GM18858 (cell line): ENCODE data around the gene RCE1.

Experiments used
- ATAC-seq: cut with Tn5 transposase; IDR thresholded peaks from one replicate; pipeline ENCODE4 v1.9.1; 2021; ENCODE audit not compliant: unreplicated experiment

Gene RCE1

DNA sequence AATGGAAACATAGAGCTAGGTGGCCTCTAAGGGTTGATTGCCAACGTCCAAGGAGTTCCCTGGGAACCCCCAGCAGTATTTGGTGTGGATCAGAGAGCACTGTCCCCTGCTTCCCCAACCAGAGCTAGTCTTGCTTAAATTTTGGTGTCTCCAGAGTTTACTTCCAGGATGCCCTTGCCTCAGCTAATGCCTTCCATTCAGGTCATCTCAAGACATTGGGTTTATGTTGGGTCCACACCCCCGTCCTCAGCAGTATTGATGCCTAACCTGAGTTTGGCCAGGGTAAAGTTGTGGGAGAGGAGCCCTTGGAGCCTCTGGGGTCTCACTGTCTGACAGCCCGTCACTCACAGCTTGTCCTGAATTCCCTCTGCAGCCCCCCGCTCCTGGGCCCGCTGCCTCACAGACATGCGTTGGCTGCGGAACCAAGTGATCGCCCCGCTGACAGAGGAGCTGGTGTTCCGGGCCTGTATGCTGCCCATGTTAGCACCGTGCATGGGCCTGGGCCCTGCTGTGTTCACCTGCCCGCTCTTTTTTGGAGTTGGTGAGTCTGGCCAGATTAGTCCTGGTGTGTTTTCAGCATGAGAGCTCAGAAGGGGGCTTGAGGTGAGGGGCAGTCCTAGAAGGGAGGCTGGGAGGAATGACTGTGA lies 1.4 kb downstream of the RCE1 start:
- no peak for ATAC-seq

DNA sequence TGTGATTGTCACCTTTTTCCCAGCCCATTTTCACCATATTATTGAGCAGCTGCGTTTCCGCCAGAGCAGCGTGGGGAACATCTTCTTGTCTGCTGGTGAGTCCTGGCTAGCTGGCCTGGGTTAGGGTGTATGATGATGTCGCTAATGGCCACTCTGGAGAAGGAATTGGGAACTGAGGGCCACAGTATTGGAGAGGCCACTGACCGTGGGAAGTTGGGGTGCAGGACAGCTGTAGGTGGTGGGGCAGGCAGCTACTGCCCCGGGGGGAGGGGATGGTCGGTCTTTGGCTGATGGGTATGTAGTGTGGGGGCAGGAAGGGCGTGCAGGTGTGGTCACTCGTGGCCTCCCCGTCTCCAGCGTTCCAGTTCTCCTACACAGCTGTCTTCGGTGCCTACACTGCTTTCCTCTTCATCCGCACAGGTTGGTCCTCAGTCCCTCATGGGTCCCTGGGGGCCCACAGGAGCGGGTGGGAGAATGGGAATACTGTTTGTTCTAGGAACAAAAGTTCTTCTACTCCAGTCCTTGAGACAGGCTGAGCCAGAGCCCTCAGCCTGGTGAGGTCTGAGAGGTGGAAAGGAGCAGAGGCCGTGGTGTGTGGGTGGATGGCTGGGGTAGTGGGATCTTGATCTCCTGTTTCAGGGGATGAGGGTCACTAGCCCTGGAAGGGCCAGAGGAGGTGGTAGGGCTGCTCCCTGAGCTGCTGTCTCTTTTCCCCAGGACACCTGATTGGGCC lies 2.1 kb downstream of the RCE1 start:
- no peak for ATAC-seq

DNA sequence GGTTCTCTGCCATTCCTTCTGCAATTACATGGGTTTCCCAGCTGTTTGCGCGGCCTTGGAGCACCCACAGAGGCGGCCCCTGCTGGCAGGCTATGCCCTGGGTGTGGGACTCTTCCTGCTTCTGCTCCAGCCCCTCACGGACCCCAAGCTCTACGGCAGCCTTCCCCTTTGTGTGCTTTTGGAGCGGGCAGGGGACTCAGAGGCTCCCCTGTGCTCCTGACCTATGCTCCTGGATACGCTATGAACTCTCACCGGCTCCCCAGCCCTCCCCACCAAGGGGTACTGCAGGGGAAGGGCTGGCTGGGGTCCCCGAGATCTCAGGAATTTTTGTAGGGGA lies 2.6 kb downstream of the RCE1 start:
- ATAC-seq = no peak

DNA sequence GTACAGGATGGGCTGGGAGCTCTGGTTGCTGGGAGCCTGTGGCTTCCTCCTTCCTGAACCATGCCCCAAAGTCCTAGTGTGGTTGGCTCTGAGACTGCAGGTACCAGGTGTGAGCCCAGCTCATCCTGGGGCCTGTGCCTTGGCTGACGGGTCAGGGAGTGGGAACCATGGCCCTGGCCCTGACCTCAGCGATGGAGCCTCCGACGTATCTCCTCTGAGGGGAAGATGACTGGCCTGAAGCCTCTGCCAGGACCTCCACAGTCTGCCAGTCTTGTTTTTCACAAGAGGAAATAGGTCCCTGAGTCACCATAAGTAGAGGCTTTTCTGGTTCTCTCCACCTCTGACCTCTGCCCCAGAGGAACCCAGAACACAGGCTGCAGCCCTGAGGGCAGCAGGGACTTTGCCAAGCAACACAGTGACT lies 3.4 kb downstream of the RCE1 start:
- ATAC-seq = no peak

DNA sequence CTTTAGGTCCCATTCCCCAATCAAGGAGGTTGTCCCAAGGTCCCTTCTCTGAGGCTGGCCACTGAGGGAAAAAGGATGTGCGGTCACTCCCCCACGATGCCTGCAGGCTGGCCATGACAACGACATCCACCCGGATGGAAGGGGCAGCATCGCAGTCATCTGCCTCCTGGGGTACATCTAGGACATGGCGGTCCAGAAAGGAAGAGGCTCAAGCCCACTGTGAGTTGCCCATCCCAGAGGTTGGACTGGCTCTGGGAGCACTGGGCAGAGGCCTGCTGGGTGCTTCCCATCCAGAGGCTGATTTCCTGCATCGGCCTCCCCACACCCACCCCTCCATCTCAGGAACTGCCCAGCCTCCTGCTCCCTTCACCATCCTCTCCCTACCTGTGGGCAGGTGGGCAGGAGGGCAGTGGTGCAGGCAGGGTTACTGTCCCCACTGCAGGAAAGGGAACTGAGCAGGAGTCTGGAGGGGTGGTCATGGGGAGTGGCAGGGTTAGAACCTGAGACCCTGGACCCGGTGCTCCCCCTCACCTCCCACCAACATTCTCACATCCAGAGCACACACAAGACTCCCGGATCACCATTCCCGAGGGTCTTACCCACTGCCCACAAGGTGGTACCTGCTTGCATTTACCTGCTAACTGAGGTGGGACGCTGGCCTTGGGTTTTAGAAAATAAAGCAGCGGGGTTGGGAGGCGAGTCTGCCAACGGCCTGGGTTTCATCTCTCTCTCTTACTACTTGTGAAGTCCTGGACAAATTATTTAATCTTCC lies 4.4 kb downstream of the RCE1 start:
- no peak for ATAC-seq

DNA sequence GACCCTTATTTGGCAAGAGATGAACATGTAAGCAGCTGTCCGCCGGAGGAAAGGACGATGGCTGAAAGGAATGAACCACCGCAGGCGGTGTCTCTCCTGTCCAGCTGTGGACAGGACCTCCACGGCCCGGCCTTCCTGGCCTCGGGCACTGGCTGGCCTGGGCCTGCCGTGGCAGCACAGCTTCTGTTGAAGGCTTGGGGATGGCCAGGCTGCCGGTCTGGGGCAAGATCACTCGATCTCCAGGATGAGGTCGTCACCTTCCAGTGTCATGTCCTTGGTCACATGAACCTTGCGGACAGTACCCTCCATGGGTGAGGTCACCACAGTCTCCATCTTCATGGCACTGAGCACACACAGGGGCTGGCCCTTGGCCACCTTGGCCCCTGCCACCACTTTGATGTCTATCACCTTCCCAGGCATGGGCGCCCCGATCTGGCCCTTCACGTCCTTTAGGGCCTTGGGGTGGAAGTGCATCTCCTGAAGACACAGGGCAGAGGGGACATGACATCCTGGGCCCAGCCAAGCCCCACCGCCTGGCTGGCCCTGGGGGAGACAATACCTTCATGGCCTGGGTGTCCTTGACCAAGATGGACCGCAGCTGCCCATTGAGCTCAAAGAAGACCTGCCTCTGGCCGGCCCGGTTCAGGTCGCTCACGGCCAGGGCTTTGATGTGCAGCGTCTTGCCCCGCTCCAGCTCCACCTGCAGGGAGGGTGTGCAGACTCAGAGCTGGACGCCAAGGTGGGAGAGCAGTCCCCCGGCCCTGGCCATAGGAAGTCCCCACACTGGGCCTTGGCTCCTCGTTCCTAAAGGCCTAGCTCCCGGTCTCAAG lies 5.6 kb downstream of the RCE1 start:
- ATAC-seq = no peak

DNA sequence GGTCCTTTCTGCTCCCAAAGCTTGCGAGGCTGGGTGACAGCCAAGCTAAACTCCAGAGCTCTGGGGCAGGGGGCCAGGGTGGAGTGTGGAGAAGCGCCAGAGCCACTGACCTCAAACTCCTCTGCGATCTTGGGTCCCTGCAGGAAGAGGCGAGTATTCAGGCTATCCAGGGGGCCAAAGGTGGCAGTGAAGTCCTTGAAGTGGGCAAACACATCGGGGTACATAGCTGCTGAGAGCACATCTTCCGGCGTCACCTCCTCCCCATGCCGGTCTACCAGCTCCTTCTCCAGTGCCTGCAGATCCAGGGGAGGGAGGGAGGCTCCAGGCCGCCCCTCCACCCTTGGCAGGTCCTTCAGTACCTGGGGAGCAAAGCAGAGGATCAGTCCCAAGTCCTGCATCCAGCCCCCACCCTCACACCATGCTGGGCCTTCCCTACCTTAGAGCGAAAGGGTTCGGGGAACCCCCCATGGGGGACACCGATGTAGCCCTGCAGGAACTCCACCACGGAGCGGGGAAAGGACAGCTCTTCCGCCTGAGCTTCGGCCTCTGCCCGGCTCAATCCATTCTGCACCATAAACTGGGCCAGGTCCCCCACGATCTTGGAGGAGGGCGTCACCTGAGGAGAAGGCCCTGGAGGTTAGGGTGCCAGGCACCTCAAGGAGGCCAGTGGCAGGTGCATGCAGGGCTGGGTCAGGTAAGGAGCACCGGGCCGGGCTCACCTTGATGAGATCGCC lies 6.4 kb downstream of the RCE1 start:
- ATAC-seq = no peak

DNA sequence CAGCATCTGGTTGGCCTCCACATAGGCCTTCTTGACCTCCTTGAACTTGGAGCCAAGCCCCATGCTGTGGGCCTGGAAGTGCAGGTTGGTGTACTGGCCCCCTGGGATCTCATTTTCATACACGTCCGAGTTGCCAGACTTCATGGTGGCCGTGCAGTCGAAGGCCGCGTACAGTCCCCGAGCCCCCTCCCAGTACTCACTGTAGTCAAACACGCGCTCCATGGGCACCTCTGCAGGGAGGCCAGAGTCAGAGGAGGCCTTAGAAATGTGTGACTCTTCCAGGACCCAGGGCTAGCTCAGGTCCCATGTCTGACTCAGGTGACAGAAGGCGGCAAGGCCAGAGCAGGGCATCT lies 7.0 kb downstream of the RCE1 start:
- no peak for ATAC-seq

DNA sequence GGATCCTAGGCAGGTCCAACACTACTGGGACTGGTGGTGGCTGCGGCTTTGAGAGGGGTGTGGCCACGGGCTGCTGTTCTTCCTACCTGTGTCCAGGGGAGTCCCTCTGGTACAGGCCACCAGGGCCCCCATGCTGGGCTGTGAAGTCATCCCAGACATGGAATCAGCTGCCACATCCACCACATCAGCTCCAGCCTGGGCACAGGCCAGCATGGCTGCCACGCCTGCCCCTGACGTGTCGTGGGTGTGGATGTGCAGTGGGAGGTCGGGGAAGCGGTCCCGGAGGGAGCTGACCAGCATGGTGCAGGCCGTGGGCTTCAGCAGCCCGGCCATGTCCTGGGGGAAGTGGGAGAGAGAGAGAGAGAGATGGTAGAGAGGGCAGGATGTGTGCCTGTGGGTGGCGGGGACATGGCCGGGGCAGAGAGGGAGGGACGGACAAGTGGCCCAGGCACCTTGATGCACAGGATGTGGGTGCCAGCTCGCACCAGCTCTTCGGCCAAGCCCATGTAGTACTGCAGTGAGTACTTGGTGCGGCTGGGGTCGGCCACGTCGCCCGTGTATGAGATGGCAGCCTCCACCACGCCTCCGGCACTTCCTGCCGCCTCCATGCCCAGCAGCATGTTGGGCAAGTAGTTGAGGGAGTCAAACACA lies 7.5 kb downstream of the RCE1 start:
- no peak for ATAC-seq

DNA sequence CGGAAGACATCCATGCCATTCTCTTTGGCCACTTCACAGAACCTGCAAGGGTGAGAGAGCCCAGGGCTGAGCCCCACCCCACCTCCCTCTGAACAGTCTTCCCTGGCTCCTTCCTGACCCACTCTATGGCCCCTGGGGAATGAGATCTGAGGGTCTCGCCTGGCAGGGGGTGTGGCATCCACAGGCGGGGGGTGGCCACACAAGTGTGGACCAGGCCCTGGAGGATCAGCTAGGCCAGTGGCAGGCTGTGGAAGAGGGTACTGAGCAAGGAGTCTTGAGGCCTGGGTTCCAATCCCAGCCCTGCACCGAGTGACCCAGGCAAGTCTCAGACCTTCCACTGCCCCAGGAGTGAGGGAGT lies 8.0 kb downstream of the RCE1 start:
- no peak for ATAC-seq

DNA sequence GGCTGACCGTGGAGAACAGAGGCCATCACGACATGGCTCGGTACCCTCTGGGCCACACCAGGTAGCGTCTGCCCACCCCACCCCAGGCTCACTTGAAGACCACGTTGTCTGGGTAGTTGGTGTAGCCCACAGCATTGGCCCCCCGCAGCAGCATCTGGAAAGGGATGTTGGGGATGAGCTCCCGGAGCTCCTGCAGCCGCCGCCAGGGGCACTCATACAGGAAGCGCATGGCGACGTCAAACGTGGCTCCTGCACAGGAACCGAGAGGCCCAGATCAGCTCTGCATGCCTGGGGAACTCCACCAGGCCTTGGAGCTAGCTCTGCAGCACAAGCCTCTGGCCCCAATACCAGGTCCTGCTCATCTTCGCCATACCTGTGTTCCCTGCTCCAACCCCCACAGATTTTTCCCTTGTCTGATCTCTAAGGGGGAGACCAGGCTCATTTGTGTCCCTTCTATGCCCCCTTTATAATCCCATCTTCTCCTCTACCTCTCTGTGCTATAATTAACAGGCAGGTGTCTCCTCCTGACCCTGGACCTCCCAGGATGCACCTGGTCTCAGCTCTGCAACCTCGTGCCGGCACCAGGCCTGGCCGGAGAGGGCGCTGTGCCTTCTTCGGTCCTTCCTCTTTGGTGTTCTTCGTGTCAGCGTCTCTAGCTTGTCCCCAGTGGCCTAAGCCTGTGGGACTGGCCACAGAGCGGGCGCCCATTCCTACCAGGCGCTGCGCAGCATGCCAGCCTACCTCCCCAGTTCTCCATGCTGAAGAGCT lies 8.6 kb downstream of the RCE1 start:
- ATAC-seq = no peak

DNA sequence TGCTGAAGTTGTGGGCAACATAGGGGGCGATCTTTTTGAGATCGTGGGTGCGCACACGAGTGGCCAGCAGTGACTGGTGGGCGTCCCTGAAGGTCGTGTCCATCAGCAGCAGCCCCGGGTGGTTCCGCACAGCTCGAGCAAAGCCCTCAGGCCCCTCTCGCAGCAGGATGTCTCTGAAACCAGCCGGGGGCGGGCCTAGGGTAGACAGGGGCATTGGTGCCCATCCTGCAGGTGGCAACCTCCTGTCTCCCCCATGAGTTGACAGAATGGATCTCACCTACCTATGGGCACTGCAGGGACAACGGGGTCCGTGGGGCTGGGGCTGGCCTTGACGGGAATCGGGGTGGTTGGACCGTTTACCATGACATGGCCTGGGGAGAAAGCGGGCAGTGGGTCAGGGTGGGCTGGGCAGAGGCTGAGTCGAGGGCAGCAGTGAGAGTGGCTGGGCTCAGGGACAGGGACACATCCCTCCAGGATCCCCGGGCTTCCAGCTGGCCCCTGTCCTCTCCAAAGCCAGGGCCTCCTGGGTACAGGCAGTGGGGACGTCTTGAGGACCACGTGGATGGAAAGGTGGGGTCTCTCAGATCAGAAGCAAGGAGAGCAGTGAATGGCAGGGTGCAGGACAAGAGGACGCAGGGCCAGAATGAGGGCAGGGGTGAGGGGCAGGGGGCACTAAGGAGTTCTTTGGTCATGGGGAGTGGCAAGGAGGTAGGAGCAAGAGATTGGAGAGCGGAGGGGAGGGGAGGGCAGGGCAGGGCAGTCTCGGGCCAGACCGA lies 9.4 kb downstream of the RCE1 start:
- ATAC-seq = no peak

DNA sequence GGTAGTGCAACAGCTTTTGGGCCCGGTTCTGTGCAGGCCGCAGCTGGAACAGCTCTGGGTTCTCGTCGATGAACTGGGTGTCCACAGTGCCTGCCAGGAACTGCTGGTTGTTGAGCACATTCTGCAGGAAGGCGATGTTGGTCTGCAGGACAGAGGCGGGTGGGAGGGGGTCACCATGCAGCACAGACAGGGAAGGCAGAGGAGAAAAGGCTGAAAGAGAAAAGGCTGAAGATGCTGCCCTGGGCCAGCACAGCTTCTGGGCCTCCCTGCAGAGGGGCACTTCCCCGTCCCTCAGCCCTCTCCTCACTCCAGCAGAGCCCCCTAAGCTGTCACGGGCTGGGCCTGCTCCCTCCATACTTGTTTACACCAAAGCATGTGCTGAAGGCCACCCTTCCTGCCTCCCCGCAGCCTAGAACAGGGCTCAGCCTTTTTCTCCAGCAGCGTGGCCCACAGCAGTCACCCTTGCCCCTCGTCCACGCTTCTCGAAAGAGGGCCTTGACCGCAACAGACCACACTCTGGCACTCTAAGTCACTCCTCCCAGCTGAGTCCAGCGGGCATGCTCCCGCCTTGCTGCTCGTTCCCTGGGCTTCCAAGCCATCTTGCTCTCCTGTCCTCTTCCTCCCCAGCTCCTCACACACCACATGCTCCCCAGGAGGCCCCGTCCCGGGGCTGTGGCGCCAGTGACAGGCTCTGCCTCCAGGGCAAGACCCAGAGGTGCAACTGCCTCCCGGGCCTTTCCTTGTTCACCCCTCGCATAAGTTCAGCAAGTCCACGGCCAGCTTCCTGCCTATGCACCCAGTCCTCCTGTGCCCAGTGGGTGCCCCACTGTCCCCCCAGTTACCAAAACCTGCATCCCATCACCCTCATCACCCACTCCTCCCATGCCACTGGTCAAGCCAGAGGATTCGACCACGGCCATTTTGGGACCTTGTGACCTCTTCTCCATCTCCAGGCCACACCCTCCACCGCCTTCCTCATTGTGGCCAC lies 10.3 kb downstream of the RCE1 start:
- no peak for ATAC-seq

DNA sequence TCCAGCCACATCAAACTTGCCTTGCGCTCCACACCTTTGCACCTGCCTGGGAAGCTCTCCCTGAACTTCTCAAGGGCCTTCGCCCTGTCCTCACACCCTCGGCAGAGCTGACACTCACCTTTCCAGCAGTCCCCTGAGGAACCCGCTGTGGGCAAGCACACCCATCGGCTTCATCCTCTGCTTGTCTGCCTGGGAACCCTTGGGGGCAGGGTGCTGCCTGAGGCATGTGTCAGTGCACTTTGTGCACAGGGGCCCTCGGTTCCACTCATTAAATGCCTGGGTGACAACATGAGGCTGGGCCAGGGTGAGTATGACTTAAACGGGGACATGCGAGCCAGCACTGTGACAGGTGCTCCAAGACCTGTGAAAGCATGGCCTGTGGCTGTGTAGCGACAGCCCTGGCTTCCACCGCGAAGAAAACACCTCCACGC lies 11.0 kb downstream of the RCE1 start:
- no peak for ATAC-seq

DNA sequence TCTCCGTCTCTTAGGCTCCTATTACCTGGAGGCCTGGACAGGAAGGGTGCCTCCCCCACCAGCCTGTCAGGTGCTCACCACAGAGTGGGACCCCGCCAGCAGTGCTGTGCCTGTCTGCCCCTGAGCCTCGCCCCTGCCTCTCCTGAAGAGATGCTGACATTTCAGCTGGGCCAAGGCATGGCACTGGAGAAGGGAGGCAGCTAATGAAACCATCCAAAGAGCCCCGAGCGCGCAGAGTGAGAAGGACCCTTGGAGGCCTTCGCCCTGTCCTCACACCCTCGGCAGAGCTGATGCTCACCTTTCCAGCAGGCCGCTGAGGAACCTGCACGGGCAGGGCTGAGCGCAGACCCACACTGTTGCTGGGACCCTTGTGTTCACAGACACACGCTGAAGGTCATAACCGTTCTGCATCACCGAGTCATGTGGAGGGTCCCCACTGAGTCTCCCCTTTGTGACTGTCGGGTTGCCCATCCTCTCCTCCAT lies 11.5 kb downstream of the RCE1 start:
- no peak for ATAC-seq

DNA sequence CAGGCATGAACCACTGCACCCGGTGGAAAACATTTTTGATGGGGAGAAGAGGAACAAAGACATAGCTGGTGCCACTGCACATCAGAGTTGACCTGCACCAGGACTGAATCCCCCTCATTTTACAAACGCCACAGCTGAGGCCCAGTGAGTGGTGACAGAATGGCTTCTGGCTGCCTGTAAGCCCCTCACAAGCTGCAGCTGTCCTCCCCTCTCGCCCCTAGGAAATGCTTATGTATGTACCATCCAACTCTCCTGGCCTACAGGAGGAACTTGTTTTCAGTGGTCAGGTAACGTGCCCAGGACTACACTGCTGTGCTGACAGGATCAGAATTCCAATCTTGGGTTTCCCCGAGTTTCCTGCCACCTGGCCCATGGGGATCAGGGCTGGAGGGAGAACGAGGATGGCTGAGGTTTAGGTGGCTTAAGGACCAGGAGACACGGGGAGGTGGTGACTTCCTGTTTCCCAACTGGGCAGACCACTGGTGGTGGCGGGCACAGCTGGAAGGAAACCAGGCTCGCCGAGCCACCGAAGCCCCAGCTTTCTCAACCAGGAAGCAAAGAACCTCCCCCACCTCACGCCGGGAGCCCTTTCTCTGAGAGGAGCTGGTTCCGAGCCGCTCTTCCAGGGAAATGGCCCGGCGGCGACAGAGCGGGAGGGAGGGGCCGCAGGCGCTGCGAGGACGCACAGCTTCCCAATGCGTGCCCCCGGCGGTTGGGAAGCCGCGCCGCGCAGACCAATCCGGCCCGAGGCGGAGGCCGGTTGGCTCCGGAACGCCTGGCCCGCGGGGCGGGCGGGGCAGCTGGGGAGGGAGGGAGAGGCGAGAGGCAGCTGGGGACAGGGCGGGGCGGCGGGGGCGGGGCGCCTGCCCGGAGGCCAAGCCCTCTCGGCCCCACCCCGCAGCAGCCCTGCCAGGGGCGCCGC lies 12.6 kb downstream of the RCE1 start:
- ATAC-seq = no peak
